MCF 10A (cell line): ENCODE data around the gene BAZ1A. TPM values are rescaled to one million over a fixed set of nuclear protein-coding genes. Genes with fewer than 3 reads are reported as not detected.

ENCODE experiments used
- BruUV-seq: library from RNA; stranded (reverse); fragments of 400-500 nt; replicated peaks from 2 replicates; lab custom pipeline; 2021; lab: Mats Ljungman, UMichigan
- CTCF ChIA-PET: fragments of 300-600 bp; sonication (Branson Sonifier 250); formaldehyde crosslinking; extraction: SDS; loops from one replicate; lab custom pipeline; 2021; ENCODE audit warnings: antibody characterized with exemption, inconsistent platforms; lab: Yijun Ruan, JAX
- POLR2A ChIA-PET: fragments of 300-600, 350-650 bp; sonication (Branson Sonifier 250); formaldehyde crosslinking; extraction: SDS; loops from one replicate; lab custom pipeline; 2020; ENCODE audit warnings: antibody characterized with exemption, inconsistent platforms; lab: Yijun Ruan, JAX
- DNase-seq: peaks from one replicate; pipeline ENCODE4 v3.0.0-alpha.2; 2018; ENCODE audit not compliant: unreplicated experiment
- H3K27ac Mint-ChIP-seq: one replicate; pipeline ENCODE4 v1.8.0; 2022; ENCODE audit warnings: mild to moderate bottlenecking, low read depth, mixed read lengths; ENCODE audit not compliant: unreplicated experiment
- H3K27me3 Mint-ChIP-seq: one replicate; pipeline ENCODE4 v1.8.0; 2022; ENCODE audit warnings: mixed read lengths; ENCODE audit not compliant: insufficient read depth, unreplicated experiment
- H3K36me3 Mint-ChIP-seq: one replicate; pipeline ENCODE4 v1.8.0; 2022; ENCODE audit warnings: mild to moderate bottlenecking, moderate library complexity, mixed read lengths; ENCODE audit not compliant: insufficient read depth, unreplicated experiment
- H3K4me1 Mint-ChIP-seq: one replicate; pipeline ENCODE4 v1.8.0; 2022; ENCODE audit warnings: mixed read lengths; ENCODE audit not compliant: insufficient read depth, unreplicated experiment
- H3K4me3 Mint-ChIP-seq: one replicate; pipeline ENCODE4 v1.8.0; 2022; ENCODE audit warnings: mild to moderate bottlenecking, moderate library complexity, mixed read lengths; ENCODE audit not compliant: unreplicated experiment
- H3K9me3 Mint-ChIP-seq: one replicate; pipeline ENCODE4 v1.8.0; 2022; ENCODE audit warnings: mixed read lengths; ENCODE audit not compliant: unreplicated experiment
- CTCF ChIP-seq: fragments of 200-600 bp; IDR thresholded peaks from one replicate; pipeline ENCODE4 v1.8.0; 2022; ENCODE audit warnings: antibody characterized with exemption, mild to moderate bottlenecking; ENCODE audit not compliant: unreplicated experiment
- intact Hi-C: fragments of 100-400 bp; cut with micrococcal nuclease; formaldehyde crosslinking; loops from 2 replicates; pipeline ENCODE4 v1.14.1; 2022
- total RNA-seq: library from RNA; stranded (reverse); gene quantifications from 2 replicates; pipeline ENCODE4 v1.2.3, GENCODE V29; 2022

The BAZ1A gene
- total RNA-seq, 1 experiment from 2014 or later = 44.6 TPM

GRCh38 chr14:34713122-34713680, 162.0 kb downstream of the BAZ1A start:
- ChIA-PET CTCF (interaction anchor here (2.8 to 3.4 kb wide), 2 partner anchors 10 to 41 kb away, joined by 12 to 22 read pairs; no protein-coding TSS in a partner anchor), POLR2A (interaction anchor here (0.6 to 7.8 kb wide), 11 partner anchors 9 to 692 kb away, joined by 3 to 92 read pairs (median 3); partner anchors contain the start of genes BAZ1A and SRP54)
- BruUV-seq = TSS peak; percentile 55
- intact Hi-C loops = loop anchor here (5.0 kb wide), 2 partner anchors 36 to 156 kb away; no protein-coding TSS in a partner anchor
- H3K4me3 Mint-ChIP-seq = peak overlapping the region; percentile 86
- TF ChIP-seq CTCF = no peak
- peak overlapping the region; percentile 95 for H3K27ac Mint-ChIP-seq
- DNase-seq = no peak
- no peaks in the 10 kb centered on the region for H3K27me3 Mint-ChIP-seq
- peaks cover 26% of the 10 kb centered on the region for H3K4me1 Mint-ChIP-seq
- no peaks in the 10 kb centered on the region for H3K9me3 Mint-ChIP-seq
- peaks cover 39% of the 10 kb centered on the region for H3K36me3 Mint-ChIP-seq

GRCh38 chr14:34711796-34712712, 163.1 kb downstream of the BAZ1A start:
- Mint-ChIP-seq H3K4me3 (no peak overlapping the region), H3K27me3 (no peaks in the 10 kb centered on the region), H3K27ac (no peak overlapping the region), H3K36me3 (peaks cover 39% of the 10 kb centered on the region), H3K4me1 (peaks cover 26% of the 10 kb centered on the region), H3K9me3 (no peaks in the 10 kb centered on the region)
- no peak for DNase-seq
- POLR2A ChIA-PET = interaction anchor here (0.7 to 7.8 kb wide), 8 partner anchors 11 to 727 kb away, joined by 3 to 92 read pairs (median 4); no protein-coding TSS in a partner anchor
- CTCF ChIA-PET = interaction anchor here (0.6 to 3.0 kb wide), 4 partner anchors 11 to 101 kb away, joined by 4 to 18 read pairs (median 8); no protein-coding TSS in a partner anchor
- TF ChIP-seq CTCF = no peak
- intact Hi-C loops = loop anchor here (5.0 kb wide), 2 partner anchors 35 to 155 kb away; no protein-coding TSS in a partner anchor
- BruUV-seq = no TSS peak

- POLR2A ChIA-PET = interaction anchor here (0.9 to 7.8 kb wide), 5 partner anchors 10 to 61 kb away, joined by 3 to 92 read pairs (median 4); no protein-coding TSS in a partner anchor
- H3K4me1 Mint-ChIP-seq = peaks cover 26% of the 10 kb centered on the region
- TF ChIP-seq CTCF = no peak
- peaks cover 39% of the 10 kb centered on the region for H3K36me3 Mint-ChIP-seq
- H3K4me3 Mint-ChIP-seq = no peak overlapping the region
- CTCF ChIA-PET = interaction anchor here (0.6 to 5.6 kb wide), 5 partner anchors 8 to 100 kb away, joined by 4 to 21 read pairs (median 4); no protein-coding TSS in a partner anchor
- intact Hi-C loops = loop anchor here (5.0 kb wide), 2 partner anchors 34 to 154 kb away; no protein-coding TSS in a partner anchor
- BruUV-seq = no TSS peak
- DNase-seq = peak; percentile 53
- no peaks in the 10 kb centered on the region for H3K27me3 Mint-ChIP-seq
- no peak overlapping the region for H3K27ac Mint-ChIP-seq
- no peaks in the 10 kb centered on the region for H3K9me3 Mint-ChIP-seq
These were observed 164.0 kb downstream of the BAZ1A start for GRCh38 chr14:34711169-34711568.
